AG08395 (cell line): ENCODE data around the gene KLK5.

Experiments used
- DNase-seq: peaks from one replicate; pipeline ENCODE4 v3.0.0; 2012; ENCODE audit warnings: mixed read lengths, low spot score

The KLK5 gene

GRCh38 chr19:50968716-50969412 is 16.0 kb upstream of the KLK5 start:
- DNase-seq, result no peak

GRCh38 chr19:50967929-50968715 is 15.3 kb upstream of the KLK5 start:
- no peak for DNase-seq

DNA sequence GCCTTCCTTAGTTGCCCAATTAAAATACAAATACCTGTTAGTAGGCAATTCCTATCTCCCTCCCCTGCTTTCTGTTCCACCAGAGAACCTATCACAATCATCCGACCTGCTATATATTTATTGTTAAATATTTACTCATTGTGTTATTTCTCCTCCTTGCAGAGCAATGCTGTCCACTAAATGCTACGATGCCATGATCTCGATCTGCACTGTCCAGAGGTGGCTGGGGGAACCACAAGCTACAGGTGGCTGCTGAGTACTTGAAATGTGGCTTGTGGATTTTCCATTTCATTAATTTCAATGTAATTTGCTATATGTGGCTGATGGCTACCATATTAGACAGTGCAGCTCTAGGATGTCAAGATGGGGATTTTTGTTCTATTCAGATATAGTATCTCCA is 11.4 kb upstream of the KLK5 start:
- DNase-seq, result no peak

DNA sequence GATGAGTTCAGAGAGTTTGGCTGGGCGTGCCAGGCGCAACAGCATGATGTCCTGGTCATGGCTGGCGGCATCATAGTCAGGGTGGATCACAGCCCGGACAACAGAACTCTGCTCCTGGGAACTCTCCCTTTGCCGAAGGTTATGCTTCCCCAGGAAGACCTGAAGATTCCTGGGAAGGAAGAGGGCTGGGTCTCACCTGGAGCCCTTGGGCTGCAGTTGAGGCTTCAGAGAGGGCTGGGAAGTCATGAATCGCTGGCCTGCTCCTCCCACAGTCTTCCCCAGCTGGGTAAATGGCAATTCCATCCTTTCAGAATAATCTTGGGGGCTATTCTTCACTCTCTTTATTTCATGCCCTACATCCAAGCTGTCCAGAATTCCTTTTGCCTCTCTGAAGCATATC is 10.5 kb upstream of the KLK5 start:
- no peak for DNase-seq

GRCh38 chr19:50962245-50962644 is 9.4 kb upstream of the KLK5 start:
- DNase-seq, result no peak

DNA sequence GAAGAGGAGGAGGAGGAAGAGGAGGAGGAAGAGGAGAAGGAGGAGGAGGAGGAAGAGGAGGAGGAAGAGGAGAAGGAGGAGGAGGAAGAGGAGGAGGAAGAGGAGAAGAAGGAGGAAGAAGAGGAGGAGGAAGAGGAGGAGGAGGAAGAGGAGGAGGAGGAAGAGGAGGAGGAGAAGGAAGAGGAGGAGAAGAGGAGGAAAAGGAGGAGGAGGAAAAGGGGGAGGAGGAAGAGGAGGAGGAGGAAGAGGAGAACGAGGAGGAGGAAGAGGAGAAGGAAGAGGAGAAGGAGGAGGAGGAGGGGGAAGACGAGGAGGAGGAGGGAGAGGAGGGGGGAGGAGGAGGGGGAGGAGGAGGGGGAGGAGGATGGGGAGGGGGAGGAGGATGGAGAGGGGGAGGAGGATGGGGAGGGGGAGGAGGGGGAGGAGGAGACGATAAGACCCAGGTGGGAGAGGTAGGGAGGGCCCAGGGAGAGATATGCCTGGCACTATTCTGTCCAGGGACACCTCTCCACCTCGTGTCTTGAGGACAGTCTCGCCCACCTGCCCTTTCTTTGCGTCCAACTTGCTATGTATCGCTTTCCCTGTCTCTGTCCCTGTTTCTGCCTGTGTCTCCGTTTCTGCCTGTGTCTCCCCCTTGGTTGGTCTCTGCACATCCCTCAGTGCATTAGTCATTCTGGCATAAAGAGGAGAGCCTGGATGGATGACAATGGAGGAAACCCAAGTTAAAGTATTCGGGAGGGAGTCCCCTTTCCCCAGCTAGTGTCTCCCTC is 7.1 kb upstream of the KLK5 start:
- DNase-seq, result no peak

GRCh38 chr19:50957587-50957986 is 4.7 kb upstream of the KLK5 start:
- no peak for DNase-seq

DNA sequence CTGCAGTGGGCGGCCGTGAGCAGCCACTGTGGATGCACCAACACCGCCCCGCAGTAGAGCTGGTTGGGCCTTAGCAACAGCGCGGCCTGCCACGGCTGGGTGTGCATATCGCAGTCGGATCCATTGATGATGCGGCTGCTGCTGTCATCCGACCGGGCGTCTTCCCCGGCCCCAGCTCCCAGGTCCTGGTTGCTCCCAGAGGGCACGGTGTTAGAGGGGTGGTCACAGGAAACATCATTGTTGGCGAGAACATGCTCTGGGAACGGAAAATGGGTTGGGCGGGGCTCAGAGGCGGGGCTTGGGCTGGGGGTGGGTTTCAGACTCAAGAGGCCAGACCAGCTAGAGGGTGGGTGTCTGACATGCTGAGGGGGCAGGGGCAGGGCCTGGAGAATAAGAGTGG is 3.0 kb downstream of the KLK5 start:
- no peak for DNase-seq

- no peak for DNase-seq
These were observed 5.7 kb downstream of the KLK5 start for GRCh38 chr19:50947123-50947522.

GRCh38 chr19:50944795-50945194 is 8.0 kb downstream of the KLK5 start:
- DNase-seq, result no peak

DNA sequence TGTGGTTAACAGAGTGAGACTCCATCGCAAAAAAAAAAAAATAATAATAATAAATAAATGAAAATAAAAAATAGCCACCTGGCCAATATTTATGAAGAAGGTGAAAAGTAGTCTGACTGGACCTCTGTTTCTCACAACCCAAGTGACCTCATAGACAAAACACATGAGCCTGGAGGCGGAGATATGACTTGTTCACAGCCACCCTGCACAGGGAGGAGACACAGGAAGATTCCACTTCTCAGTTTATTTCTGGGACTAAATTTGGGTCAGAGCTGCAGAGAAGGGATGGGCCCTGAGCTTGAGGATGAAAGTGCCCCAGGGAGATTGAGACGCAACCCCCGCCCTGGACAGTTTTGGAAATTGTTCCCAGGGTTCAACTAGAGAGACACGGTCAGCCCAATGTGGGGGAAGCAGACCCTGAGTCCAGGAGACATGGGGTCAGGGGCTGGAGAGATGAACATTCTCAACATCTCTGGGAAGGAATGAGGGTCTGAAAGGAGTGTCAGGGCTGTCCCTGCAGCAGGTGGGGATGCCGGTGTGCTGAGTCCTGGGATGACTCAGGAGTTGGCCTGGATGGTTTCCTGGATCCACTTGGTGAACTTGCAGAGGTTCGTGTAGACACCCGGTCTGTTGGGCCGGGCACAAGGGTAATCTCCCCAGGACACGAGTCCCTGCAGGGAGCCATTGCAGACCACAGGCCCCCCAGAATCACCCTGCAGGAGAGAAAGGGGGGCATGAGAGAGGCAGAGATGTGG is 9.6 kb downstream of the KLK5 start:
- no peak for DNase-seq

- no peak for DNase-seq
These were observed 13.2 kb downstream of the KLK5 start for GRCh38 chr19:50939596-50939995.

- DNase-seq, result no peak
These were observed 19.2 kb downstream of the KLK5 start for GRCh38 chr19:50933640-50934039.

DNA sequence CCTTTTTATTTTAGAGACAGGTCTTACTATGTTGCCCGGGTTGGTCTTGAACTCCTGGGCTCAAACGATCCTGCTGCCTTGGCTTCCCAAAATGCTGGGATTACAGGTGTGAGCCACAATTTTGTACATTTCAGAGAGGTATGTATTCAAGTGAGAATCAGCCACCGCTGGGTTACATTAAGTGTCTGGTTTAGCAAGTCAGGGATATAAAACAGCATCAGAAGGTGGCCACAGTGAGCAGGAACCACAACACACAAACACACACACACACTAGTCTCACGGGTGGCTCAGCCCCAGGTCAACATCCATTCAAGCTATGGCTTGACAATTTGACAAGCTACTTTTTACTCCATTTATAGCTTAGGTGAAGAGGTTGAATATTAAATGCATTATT is 20.2 kb downstream of the KLK5 start:
- DNase-seq, result no peak

DNA sequence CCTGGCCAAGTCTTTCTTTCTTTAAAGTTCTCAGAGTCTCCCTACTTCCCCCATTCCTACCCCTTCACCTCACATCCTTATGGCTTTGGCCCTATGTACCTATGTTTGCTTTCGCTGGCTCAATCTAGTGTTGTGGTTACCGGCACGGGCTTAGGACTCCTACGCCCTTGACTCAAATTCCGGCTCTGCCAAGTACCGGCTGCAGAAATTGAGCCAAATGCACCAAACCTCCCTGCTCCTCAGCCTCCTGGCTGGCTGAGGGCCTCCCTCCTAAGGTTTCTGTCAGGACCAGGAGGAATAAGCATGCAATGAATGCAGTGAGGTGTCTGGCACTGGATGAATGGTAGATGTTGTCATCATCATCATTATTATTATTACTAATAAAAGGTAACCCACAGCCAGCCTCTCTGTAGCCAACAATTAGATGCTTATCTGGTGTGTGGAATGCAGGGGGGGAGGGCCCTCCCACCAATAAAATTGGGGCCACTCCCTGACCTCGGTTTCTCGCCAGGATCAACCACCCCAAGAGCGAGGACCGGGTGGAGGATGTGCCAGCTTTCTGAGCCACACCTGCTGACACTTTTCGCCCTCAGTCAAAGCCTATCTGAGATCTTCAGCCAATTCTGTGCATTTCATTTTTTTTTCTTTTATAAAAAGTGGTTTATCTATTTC is 20.7 kb downstream of the KLK5 start:
- DNase-seq, result no peak

DNA sequence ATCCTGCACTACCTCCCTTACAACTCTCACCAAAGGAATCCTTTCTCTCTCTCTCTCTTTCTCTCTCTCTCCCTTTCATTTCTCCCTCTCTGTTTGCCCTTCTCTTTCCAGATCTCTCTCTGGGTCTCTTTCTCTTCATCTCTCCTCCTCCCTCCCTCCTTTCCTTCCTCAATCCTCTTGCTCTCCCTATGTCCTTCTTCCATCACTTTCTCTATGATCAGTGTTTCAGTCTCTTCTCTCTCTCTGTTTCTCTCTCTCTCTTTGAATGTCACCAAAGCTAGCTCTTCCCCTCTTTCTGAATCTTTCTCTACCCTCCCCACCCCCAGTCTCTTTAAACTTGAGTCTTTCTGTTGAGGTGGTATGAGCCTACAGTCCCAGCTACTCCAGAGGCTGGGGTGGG is 21.8 kb downstream of the KLK5 start:
- no peak for DNase-seq

DNA sequence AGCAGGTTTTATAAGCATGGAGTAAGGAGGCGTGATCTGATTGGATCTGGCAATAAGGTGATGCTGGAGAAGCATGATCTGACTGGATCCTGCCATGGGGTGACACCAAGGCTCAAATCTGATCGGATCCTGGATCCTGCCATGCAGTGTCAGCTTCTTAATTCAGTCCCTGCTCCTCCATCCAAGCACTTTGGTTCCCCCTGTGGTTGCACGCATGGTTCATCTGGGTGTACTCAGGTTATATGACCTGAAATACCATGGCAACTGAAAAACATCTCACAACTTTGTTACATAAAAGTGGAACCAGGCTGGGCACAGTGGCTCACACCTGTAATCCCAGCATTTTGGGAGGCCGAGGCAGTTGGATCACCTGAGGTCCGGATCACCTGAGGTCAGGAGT is 24.0 kb downstream of the KLK5 start:
- DNase-seq, result no peak

DNA sequence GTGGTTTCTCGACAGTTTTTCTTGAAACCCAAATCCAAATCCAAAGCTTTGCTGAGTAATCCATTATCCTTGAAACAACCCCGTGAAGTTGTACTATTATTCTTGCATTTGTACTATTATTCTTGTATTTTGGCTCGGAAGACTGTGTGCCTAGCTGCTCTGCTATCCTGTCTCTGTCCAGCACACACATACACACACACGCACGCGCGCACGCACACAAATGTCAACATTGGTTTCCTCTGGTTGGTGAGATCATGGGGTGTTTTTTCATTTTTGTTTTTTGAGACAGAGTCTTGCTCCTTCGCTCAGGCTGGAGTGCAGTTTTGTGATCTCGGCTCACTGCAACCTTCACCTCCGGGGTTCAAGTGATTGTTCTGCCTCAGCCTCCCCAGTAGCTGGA is 26.7 kb downstream of the KLK5 start:
- no peak for DNase-seq

DNA sequence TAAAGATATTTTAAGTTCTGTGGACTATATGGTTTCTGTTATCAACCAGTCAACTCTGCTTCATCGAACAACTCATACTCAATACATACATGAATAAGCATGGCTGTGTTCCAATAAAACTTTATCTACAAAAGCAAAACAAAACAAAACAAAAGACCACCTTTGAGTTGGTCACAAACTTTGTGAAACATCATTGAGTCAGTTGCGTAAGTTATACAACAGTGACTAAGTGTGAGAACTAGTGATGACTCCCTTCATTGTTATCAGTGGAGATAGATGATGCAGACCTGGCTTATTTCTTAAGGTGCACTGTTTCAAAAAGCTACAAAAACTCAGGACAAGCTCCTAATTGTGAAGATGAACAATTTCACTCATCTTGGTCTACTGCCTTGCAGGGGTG is 27.1 kb downstream of the KLK5 start:
- DNase-seq, result no peak

DNA sequence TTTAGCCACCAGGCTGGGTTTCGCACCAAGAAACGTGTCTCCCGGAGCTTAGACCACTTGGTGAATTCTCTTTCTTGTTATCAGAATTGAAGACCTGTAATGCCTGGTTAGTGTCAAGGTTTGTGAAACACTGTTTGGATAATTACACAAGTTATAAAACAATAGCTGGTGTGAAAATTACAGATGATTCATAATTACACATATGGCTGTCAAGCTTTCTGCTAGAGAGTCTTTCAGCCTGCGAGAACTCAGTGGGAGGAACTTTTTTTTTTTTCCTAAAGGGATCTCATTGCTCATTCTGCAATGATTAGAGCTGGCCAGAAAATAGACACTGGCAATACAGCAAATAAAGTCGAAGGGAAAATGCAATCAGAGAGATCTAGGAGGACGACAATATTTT is 28.3 kb downstream of the KLK5 start:
- DNase-seq, result no peak

- DNase-seq, result peak; percentile 88
These were observed 30.5 kb downstream of the KLK5 start for GRCh38 chr19:50922317-50922853.
